Measurements from ENCODE around the gene SLC5A2.
"Not testable (repeated sequence)": the region's sequence is repeated elsewhere in the genome, so short reads cannot be mapped to it uniquely, and the experiment has no call there.

Gene SLC5A2

GRCh38 chr16:31477220-31478216 lies 5.4 kb upstream of the SLC5A2 start:
- no peak for DNase-seq

GRCh38 chr16:31478956-31479355 lies 4.0 kb upstream of the SLC5A2 start:
- DNase-seq: no peak

GRCh38 chr16:31479751-31480150 lies 3.2 kb upstream of the SLC5A2 start:
- DNase-seq: no peak

DNA sequence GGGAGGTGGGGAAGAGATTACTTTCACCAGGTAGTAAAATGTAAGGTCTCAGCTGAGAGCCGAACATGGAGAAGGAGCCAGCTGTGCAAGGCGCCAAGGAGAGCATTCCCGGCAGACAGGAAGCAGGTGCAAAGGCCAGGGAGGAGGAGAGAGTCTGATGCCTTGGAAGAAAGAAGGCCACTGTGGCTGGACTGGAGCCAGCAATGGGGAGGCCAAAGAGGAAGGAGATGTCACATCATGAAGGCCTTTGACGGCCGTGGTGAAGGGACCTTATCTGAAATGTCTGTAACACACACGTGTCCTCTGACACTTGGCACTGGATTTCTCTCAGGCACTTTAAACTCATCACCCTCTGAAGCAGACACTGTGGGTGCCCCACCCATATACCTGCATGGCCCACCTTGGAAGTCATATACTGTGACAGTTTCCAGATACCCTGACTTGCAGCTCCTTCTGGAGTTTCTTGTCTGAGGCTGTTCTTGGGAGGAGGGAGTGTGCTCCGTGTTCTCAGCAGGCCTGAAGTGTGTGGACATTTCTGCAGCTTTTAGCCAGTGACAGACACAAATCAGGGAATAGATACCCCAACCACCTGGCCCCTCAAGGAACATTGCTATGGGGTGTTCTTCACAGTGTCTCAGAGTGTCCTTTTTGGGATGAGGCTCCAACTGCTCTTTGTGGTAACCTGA lies 1.9 kb upstream of the SLC5A2 start:
- no peak for DNase-seq

GRCh38 chr16:31484048-31484447 lies 1.1 kb downstream of the SLC5A2 start:
- DNase-seq: not testable (repeated sequence)

DNA sequence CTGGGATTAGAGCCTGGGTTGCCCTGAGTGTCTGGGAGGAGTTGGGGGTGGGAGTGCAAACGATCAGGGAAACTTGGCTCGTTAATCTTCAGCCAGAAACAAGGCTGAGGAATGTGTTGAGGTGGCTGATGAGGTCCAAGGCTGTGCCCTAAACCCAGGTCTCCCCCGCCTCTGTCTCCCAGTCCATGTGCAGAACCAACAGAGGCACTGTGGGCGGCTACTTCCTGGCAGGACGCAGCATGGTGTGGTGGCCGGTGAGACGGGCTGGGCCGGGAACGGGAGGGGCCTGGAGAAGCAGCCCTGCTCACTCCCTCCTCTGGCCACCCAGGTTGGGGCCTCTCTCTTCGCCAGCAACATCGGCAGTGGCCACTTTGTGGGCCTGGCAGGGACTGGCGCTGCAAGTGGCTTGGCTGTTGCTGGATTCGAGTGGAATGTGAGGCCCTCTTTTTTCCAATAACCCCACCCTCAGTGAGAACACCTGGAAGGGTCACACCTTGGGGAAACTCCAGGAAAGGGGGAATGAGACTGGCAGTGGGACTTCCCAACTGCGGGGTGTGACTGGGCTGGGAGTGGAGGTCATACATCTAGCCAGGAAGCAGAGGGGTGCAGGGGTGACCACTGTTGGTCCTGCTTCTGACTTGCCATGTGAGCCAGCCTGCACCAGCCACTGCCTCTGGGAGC lies 1.7 kb downstream of the SLC5A2 start:
- DNase-seq: no peak

GRCh38 chr16:31485571-31485970 lies 2.6 kb downstream of the SLC5A2 start:
- DNase-seq: no peak

DNA sequence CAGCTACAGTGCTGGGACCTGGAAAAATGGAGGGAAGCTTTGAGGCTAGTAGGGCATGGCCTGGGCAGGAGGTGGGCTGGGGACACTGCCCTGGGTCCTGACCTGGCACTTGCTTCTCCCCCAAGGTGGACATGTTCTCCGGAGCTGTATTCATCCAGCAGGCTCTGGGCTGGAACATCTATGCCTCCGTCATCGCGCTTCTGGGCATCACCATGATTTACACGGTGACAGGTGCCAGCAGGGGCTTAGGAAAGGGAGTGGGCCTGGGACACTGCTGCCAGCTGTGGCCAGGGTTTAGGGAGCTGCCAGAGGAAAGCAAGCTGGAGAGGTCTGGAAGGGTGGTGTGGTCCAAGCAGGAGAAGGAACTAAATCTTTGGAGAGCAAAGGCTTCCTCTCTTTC lies 3.1 kb downstream of the SLC5A2 start:
- DNase-seq: no peak

DNA sequence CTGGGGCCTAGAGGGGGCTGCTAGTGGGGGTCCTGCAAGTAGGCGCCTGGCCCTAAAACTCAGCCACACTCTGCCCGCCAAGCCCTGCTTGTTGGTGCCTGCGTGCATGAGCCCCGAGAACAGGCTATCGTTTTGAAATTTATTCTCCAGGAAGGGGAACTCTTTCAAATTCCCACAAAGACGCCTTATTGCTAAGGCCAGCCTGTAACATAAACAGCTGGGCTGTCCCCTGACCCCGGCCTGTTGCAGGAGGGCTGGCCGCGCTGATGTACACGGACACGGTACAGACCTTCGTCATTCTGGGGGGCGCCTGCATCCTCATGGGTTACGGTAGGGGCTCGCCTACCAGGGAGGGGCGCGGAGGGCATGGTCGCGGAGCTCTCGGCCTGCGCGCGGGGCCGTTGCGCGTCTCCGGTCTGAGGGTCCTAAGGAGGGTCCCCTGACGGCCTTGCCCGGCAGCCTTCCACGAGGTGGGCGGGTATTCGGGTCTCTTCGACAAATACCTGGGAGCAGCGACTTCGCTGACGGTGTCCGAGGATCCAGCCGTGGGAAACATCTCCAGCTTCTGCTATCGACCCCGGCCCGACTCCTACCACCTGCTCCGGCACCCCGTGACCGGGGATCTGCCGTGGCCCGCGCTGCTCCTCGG lies 4.3 kb downstream of the SLC5A2 start:
- no peak for DNase-seq

DNA sequence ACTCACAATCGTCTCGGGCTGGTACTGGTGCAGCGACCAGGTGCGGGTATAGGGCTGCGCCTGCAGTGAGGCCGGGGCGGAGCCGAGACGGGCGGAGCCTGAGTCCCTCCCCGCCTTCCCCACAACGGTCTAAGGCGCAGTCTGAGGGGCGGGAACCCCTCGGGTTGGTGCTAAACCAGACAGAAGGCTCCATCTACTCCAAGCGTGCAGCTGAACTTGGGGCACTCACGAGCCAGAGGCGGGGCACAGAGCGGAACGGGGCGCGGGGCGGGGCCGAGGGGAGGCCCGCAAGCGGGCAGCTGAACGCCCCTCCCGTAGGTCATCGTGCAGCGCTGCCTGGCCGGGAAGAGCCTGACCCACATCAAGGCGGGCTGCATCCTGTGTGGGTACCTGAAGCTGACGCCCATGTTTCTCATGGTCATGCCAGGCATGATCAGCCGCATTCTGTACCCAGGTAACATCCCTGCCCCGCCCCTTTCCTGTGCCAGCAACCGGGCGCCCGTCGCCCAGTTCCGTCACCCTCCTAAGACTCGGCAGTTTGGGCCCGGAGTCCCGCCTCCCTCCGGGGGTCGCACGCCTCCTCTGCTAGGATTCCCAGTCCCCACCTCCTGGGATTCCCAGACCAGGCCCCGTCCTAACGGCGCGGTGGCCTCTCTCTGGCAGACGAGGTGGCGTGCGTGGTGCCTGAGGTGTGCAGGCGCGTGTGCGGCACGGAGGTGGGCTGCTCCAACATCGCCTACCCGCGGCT lies 5.0 kb downstream of the SLC5A2 start:
- DNase-seq: peak; percentile 52

GRCh38 chr16:31488468-31489297 lies 5.8 kb downstream of the SLC5A2 start:
- no peak for DNase-seq

- DNase-seq: no peak
Observed at GRCh38 chr16:31489298-31489564, 6.3 kb downstream of the SLC5A2 start.

- DNase-seq: no peak
Observed at GRCh38 chr16:31489616-31490584, 7.0 kb downstream of the SLC5A2 start.

- DNase-seq: no peak
Observed at GRCh38 chr16:31491778-31492418, 9.0 kb downstream of the SLC5A2 start.

GRCh38 chr16:31493506-31494125 lies 10.7 kb downstream of the SLC5A2 start:
- DNase-seq: no peak

DNA sequence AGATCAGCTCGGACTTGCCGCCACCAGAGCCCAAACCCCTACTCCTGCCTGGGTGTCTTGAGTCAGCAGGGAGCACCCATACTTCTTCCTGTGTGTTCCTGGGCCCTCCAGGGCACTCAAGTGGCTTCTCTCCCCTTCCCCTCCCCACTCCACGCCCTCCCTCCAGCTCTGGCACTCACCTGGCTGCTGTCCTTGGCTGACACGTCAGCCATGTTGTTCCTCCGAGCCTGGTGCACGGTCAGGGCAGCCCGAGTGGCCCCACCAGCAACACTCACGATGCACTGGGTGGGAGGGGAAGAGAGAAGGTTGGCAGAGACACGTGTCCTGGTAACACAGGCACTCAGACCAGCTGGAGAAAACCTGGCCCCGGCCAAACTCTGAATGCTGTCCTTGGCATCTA lies 13.7 kb downstream of the SLC5A2 start:
- no peak for DNase-seq

GRCh38 chr16:31498493-31498892 lies 15.6 kb downstream of the SLC5A2 start:
- DNase-seq: no peak

DNA sequence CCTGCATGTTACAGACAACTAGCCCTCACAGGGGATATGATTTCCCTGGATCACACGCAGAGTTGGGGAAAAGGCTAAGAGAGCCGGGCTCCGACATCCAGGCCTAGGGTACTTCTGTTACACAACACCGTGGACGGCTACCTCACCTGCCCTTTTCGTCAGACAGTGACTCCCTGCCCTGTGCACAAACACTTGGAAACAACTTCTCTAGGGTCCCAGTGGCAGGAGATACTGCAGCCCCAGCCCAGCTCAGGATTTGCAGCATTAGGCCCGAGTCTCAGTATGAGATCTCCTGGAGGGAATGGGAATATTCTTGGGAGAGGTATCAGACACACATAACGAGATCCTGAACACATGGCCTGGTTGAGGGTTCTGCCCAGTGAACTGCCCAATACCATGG lies 17.0 kb downstream of the SLC5A2 start:
- no peak for DNase-seq

GRCh38 chr16:31501226-31501965 lies 18.5 kb downstream of the SLC5A2 start:
- DNase-seq: no peak

Data from activated T-cell treated with anti-CD3 and anti-CD28 coated beads for 4 hours (primary cell).